Panc1 (cell line): ENCODE data around the gene CNST. TPM values are rescaled to one million over a fixed set of nuclear protein-coding genes. Genes with fewer than 3 reads are reported as not detected.

Experiments
- ATAC-seq: fragments of 200-7000 bp; cut with Tn5 transposase; 2 replicates; pipeline ENCODE4 v1.9.1; 2020; ENCODE audit warnings: mild to moderate bottlenecking, moderate library complexity
- BruUV-seq: library from RNA; stranded (reverse); fragments of 400-500 nt; replicated peaks from 2 replicates; lab custom pipeline; 2021; lab: Mats Ljungman, UMichigan
- CTCF ChIA-PET: fragments of 300-600 bp; sonication (Branson Sonifier 250); formaldehyde crosslinking; loops from one replicate; lab custom pipeline; 2022; ENCODE audit warnings: antibody characterized with exemption; lab: Charles Lee
- POLR2A ChIA-PET: fragments of 300-600 bp; sonication (Branson Sonifier 250); formaldehyde crosslinking; loops from one replicate; lab custom pipeline; 2022; ENCODE audit warnings: antibody characterized with exemption; lab: Charles Lee
- DNase-seq: peaks from one replicate; pipeline ENCODE4 v3.0.0-alpha.2; 2010; ENCODE audit warnings: low read depth, low spot score
- H3K27ac ChIP-seq: 2 replicates; pipeline ENCODE4 v1.5.1; 2011; ENCODE audit warnings: mild to moderate bottlenecking, low read length, inconsistent platforms
- H3K27me3 ChIP-seq: fragments of 200-500 bp; sonication (Bioruptor generic); 2 replicates; pipeline ENCODE4 v1.6.0; 2014; ENCODE audit warnings: low read length, inconsistent platforms; ENCODE audit not compliant: control insufficient read depth, insufficient read depth
- H3K36me3 ChIP-seq: fragments of 200-500 bp; sonication (Bioruptor generic); 2 replicates; pipeline ENCODE4 v1.5.1; 2014; ENCODE audit warnings: inconsistent platforms, mild to moderate bottlenecking, low read length, moderate library complexity; ENCODE audit not compliant: control insufficient read depth, insufficient read depth
- H3K4me1 ChIP-seq: 2 replicates; pipeline ENCODE4 v1.5.1; 2011; ENCODE audit warnings: inconsistent platforms, mild to moderate bottlenecking, low read length, moderate library complexity; ENCODE audit not compliant: control insufficient read depth, insufficient read depth
- H3K4me3 ChIP-seq, 2 experiments: 2 replicates each; pipeline ENCODE4 v1.5.1; 2011 to 2012; ENCODE audit warnings: low read depth in 2 of 2, low read length in 2 of 2, mild to moderate bottlenecking in 2 of 2, inconsistent platforms in 1 of 2, moderate library complexity in 1 of 2
- H3K9me3 ChIP-seq: fragments of 200-500 bp; sonication (Bioruptor generic); 2 replicates; pipeline ENCODE4 v1.5.1; 2014; ENCODE audit warnings: low read depth, mild to moderate bottlenecking, inconsistent platforms, low read length, moderate library complexity; ENCODE audit not compliant: control insufficient read depth, insufficient read depth
- POLR2AphosphoS5 ChIP-seq: IDR thresholded peaks from 2 replicates; pipeline ENCODE4 v1.6.1; 2012; ENCODE audit warnings: mild to moderate bottlenecking, low read depth, low read length, moderate library complexity
- SIN3A ChIP-seq: IDR thresholded peaks from 2 replicates; pipeline ENCODE4 v1.6.1; 2012; ENCODE audit warnings: low read depth, mild to moderate bottlenecking, low read length, moderate library complexity, borderline replicate concordance; ENCODE audit not compliant: insufficient read depth
- TCF7L2 ChIP-seq: IDR thresholded peaks from 2 replicates; pipeline ENCODE4 v1.6.1; 2011; ENCODE audit warnings: mild to moderate bottlenecking, low read depth, low read length, inconsistent platforms
- in situ Hi-C: cut with HindIII; loops from 2 replicates; pipeline ENCODE4 v1.10.0; 2016; ENCODE audit warnings: low sequenced_read_pairs, low pct_unique_long_range_greater_than_20kb
- intact Hi-C: fragments of 100-400 bp; cut with micrococcal nuclease; formaldehyde crosslinking; loops from one replicate; pipeline ENCODE4 v1.10.0; 2022; ENCODE audit not compliant: unreplicated experiment
- total RNA-seq: library from RNA; stranded (reverse); gene quantifications from one replicate; pipeline ENCODE4 v1.2.1, GENCODE V29; 2021; ENCODE audit not compliant: unreplicated experiment
- TF ChIP-seq, protein P1 (sequence below): fragments of 450-650 bp; IDR thresholded peaks from 2 replicates; pipeline ENCODE4 v1.5.1; 2017; ENCODE audit warnings: mild to moderate bottlenecking
- TF ChIP-seq, protein P2 (sequence below), 2 experiments: IDR thresholded peaks; 2 replicates each; pipeline ENCODE4 v1.6.1; 2011 to 2012; ENCODE audit warnings: low read depth in 2 of 2, control low read depth in 1 of 2, low read length in 1 of 2, mild to moderate bottlenecking in 1 of 2, moderate library complexity in 1 of 2; ENCODE audit not compliant: insufficient read depth in 1 of 2

CNST gene
- total RNA-seq, 1 experiment from 2014 or later = 18.5 TPM

DNA sequence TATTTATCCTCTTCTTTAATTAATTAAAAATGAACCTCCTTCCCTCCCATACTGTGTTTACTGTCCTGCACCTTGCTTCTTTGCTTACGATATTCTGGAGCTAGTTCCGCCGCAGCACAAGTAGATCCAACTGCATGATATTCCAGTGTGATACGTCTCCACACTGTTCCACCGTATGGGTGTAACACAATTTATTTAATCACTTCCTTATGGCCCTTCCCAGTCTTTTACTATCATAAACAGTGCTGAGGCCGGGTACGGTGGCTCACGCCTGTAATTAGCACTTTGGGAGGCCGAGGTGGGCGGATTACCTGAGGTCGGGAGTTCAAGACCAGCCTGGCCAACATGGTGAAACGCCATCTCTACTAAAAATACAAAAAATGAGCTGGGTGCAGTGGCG is 25.7 kb downstream of the CNST start:
- in situ Hi-C loops = no loop called here
- H3K4me1 ChIP-seq = no peaks in the 10 kb centered on the region
- DNase-seq (no peak), ATAC-seq (no peak)
- no peaks in the 10 kb centered on the region for H3K9me3 ChIP-seq
- intact Hi-C loops = no loop called here
- TF ChIP-seq SIN3A (no peak), TCF7L2 (no peak), POLR2AphosphoS5 (no peak)
- TF ChIP-seq, protein P1, sequence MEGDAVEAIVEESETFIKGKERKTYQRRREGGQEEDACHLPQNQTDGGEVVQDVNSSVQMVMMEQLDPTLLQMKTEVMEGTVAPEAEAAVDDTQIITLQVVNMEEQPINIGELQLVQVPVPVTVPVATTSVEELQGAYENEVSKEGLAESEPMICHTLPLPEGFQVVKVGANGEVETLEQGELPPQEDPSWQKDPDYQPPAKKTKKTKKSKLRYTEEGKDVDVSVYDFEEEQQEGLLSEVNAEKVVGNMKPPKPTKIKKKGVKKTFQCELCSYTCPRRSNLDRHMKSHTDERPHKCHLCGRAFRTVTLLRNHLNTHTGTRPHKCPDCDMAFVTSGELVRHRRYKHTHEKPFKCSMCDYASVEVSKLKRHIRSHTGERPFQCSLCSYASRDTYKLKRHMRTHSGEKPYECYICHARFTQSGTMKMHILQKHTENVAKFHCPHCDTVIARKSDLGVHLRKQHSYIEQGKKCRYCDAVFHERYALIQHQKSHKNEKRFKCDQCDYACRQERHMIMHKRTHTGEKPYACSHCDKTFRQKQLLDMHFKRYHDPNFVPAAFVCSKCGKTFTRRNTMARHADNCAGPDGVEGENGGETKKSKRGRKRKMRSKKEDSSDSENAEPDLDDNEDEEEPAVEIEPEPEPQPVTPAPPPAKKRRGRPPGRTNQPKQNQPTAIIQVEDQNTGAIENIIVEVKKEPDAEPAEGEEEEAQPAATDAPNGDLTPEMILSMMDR = no peak
- TF ChIP-seq, protein P2, sequence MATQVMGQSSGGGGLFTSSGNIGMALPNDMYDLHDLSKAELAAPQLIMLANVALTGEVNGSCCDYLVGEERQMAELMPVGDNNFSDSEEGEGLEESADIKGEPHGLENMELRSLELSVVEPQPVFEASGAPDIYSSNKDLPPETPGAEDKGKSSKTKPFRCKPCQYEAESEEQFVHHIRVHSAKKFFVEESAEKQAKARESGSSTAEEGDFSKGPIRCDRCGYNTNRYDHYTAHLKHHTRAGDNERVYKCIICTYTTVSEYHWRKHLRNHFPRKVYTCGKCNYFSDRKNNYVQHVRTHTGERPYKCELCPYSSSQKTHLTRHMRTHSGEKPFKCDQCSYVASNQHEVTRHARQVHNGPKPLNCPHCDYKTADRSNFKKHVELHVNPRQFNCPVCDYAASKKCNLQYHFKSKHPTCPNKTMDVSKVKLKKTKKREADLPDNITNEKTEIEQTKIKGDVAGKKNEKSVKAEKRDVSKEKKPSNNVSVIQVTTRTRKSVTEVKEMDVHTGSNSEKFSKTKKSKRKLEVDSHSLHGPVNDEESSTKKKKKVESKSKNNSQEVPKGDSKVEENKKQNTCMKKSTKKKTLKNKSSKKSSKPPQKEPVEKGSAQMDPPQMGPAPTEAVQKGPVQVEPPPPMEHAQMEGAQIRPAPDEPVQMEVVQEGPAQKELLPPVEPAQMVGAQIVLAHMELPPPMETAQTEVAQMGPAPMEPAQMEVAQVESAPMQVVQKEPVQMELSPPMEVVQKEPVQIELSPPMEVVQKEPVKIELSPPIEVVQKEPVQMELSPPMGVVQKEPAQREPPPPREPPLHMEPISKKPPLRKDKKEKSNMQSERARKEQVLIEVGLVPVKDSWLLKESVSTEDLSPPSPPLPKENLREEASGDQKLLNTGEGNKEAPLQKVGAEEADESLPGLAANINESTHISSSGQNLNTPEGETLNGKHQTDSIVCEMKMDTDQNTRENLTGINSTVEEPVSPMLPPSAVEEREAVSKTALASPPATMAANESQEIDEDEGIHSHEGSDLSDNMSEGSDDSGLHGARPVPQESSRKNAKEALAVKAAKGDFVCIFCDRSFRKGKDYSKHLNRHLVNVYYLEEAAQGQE (IDR thresholded peaks at IDR 0.05; ENCODE audit: insufficient read depth in 1 of 2, low read depth in 2 of 2, low read length in 1 of 2) = no peak
- H3K27me3 ChIP-seq = no peaks in the 10 kb centered on the region
- no peaks in the 10 kb centered on the region for H3K36me3 ChIP-seq
- BruUV-seq = no TSS peak
- no peak overlapping the region for H3K4me3 ChIP-seq
- ChIA-PET POLR2A (no interaction called here), CTCF (no interaction called here)
- no peak overlapping the region for H3K27ac ChIP-seq

DNA sequence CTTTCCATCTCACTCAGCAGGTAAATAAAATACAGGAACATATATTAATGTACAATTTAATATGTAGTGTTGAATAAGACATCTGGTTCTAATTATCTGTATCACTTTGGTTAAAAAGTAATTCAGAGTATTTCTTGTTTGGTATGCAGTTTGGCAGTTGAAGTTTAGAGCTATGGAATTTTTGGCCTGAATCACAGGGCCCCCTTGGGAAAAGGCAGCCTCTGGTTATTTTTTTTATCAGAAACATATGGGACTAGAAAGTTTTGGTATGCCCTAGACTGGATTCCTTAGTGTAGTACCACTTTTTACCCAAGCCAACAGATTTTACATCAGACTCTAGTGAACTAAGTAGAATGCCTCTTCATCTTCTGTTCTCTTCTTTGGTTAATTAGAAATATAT is 26.4 kb downstream of the CNST start:
- no peak overlapping the region for H3K27ac ChIP-seq
- CTCF ChIA-PET = no interaction called here
- DNase-seq = no peak

DNA sequence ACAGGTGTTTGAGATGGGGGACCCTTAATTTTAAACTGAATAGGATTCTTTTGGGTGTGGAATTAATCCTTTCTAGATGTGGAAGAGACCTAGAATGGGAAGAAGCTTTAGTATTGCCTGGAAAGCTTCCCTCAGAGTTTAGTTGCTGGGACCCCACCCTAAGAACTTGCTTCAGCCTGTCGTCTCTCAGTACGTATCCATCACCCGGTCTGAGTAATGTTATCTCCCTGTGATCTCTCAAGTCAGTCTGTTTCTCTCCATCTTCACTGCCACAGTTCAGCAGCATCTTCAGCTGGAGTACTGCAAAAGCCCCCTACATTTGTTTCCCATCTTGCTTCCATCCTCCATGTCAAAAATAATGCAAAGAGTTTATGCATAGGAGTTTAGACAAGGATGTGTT is 28.9 kb downstream of the CNST start:
- TF ChIP-seq SIN3A = no peak
- no peak for TF ChIP-seq POLR2AphosphoS5
- TF ChIP-seq, protein P1 = no peak
- no peak for TF ChIP-seq TCF7L2
- TF ChIP-seq, protein P2 (IDR thresholded peaks at IDR 0.05; ENCODE audit: insufficient read depth in 1 of 2, low read depth in 2 of 2, low read length in 1 of 2) = no peak
- Histone ChIP-seq H3K27ac (no peak overlapping the region), H3K4me1 (no peaks in the 10 kb centered on the region), H3K4me3 (no peak overlapping the region), H3K9me3 (no peaks in the 10 kb centered on the region), H3K27me3 (no peaks in the 10 kb centered on the region), H3K36me3 (no peaks in the 10 kb centered on the region)
- intact Hi-C loops = no loop called here
- no peak for ATAC-seq
- no peak for DNase-seq
- no TSS peak for BruUV-seq
- ChIA-PET POLR2A (no interaction called here), CTCF (no interaction called here)
- in situ Hi-C loops = no loop called here

More for the DNA sequence above, 26.4 kb downstream of the CNST start:
- intact Hi-C loops = no loop called here
- no peaks in the 10 kb centered on the region for H3K27me3 ChIP-seq
- no peaks in the 10 kb centered on the region for H3K4me1 ChIP-seq
- TF ChIP-seq TCF7L2 = no peak
- POLR2A ChIA-PET = no interaction called here
- BruUV-seq = no TSS peak
- H3K36me3 ChIP-seq = no peaks in the 10 kb centered on the region
- in situ Hi-C loops = no loop called here
- H3K9me3 ChIP-seq = no peaks in the 10 kb centered on the region
- H3K4me3 ChIP-seq = no peak overlapping the region
- ATAC-seq = no peak
